GM18909 (cell line): ENCODE measurements around the gene CFDP1.

ENCODE experiments used
- ATAC-seq: cut with Tn5 transposase; IDR thresholded peaks from one replicate; pipeline ENCODE4 v1.9.1; 2021; ENCODE audit warnings: mild to moderate bottlenecking; ENCODE audit not compliant: unreplicated experiment, poor library complexity

The CFDP1 gene

DNA sequence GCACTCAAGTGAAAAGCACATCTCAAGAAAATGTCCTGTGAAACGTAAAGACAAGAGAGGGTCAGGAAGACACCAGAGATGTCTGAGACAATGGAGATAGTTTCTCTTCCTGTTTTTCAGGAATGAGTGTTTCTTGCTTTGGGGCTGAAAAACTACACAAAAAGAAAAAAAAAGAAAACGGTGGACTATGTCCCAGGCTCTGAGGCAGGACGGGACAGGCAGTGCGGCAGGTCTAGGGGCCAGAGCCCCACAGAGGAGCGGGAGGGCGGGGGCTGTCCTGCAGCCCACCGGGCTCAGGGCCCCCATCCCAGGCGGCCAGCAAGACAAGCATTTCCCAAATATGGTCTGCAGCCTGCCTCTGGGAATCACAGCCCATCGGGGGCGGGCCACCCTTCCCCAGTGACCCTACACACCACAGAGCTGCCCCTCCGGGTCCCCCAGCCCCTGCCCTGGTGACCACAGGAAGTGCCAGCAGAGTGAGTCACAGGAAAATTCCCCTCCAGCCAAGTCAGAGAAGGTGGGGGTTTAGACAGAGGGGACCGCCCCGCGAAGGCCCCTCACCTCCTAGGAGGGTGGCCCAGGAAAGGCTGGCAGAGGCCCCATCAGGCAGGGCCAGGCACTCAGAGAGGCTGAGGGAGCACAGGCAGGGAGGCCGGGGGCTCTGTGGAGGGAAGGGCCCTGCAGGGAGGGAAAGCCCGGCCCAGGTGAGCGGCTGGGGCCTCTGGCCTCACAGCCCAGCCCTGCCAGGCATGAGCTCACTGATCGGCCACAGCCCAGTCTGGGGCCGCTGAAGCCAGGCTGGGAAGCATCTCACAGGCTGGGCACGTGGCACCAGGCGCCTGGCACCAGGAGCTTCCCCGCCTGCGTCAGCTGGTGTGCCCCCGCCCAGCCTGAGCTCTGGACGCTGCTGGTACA, 188.2 kb downstream of the CFDP1 start:
- no peak for ATAC-seq

DNA sequence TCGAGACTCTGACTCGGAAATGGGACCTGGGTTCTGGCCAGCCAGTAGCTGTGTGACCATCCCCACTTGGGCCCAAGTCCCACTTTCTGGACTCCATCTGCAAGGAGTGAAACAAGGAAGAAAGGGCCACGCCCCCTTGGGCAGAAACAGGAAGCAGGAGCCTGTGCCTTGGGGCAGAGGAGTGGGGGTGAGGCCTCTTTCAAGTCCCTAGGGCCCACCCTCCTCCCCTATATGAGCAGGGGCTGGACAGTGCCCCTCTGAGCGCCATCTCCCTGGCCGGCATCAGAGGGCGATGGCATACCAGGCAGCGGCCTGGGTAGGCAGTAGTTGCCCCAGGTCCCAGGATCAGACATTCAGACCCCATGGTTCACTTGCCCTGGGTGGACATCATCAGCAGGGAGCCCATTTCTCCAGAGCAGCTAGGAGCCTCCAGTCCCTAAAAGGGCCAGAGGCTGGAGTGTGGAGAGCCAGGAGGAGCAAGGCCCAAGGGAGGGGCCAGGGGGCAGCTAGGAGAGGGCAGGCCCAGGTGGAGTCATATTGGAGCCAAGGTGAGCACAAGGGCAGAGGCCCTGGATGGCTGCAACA, 189.0 kb downstream of the CFDP1 start:
- no peak for ATAC-seq
